ENCODE data around the gene FOXJ3. TPM values are rescaled to one million over a fixed set of nuclear protein-coding genes. Genes with fewer than 3 reads are reported as not detected.
"Not testable (repeated sequence)": the region's sequence is repeated elsewhere in the genome, so short reads cannot be mapped to it uniquely, and the experiment has no call there.

Gene FOXJ3
- total RNA-seq, 1 experiment from 2014 or later: 42.2 TPM

DNA sequence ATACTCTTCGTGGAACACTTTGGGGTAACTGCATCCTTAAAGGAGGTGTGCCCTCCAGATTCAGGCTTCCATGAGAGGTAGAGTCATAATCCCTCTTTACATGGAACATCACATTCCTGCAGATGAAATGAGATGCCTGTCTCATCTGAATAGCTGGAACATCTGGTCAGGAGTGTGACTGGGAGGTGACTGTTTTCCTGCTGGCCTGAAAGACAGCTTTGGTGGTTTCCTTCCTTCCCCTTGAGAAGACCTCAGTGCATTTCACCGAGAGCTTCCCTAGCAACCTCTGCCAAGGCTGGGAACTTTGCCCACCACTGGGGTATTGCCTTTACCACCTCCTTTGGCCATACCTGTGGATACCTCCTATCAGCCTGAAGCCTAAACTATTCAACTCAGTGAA lies 123.8 kb downstream of the FOXJ3 start:
- Mint-ChIP-seq H3K4me1 (ENCODE audit: insufficient read depth, unreplicated experiment) (peaks cover 21% of the 10 kb centered on the region), H3K4me3 (ENCODE audit: unreplicated experiment) (no peak overlapping the region), H3K9me3 (ENCODE audit: unreplicated experiment) (peaks cover 8% of the 10 kb centered on the region), H3K27ac (ENCODE audit: low read depth, unreplicated experiment) (peak overlapping the region; percentile 31), H3K36me3 (ENCODE audit: insufficient read depth, unreplicated experiment) (peaks cover 6% of the 10 kb centered on the region), H3K27me3 (ENCODE audit: insufficient read depth, unreplicated experiment) (no peaks in the 10 kb centered on the region)
- TF ChIP-seq, protein P1, sequence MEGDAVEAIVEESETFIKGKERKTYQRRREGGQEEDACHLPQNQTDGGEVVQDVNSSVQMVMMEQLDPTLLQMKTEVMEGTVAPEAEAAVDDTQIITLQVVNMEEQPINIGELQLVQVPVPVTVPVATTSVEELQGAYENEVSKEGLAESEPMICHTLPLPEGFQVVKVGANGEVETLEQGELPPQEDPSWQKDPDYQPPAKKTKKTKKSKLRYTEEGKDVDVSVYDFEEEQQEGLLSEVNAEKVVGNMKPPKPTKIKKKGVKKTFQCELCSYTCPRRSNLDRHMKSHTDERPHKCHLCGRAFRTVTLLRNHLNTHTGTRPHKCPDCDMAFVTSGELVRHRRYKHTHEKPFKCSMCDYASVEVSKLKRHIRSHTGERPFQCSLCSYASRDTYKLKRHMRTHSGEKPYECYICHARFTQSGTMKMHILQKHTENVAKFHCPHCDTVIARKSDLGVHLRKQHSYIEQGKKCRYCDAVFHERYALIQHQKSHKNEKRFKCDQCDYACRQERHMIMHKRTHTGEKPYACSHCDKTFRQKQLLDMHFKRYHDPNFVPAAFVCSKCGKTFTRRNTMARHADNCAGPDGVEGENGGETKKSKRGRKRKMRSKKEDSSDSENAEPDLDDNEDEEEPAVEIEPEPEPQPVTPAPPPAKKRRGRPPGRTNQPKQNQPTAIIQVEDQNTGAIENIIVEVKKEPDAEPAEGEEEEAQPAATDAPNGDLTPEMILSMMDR (IDR thresholded peaks at IDR 0.05; ENCODE audit: unreplicated experiment): no peak
- no TSS peak for BruUV-seq (replicated peaks)
- DNase-seq (ENCODE audit: unreplicated experiment): no peak
- intact Hi-C loops (cut with micrococcal nuclease): loop anchor here (5.0 kb wide), 1 partner anchor 71 kb away; no protein-coding TSS in a partner anchor
- POLR2A ChIA-PET: interaction anchor here (0.5 to 1.4 kb wide), 5 partner anchors 9 to 18 kb away, joined by 3 to 5 read pairs (median 3); no protein-coding TSS in a partner anchor
- CTCF ChIA-PET: interaction anchor here (0.6 to 3.2 kb wide), 4 partner anchors 28 to 326 kb away, joined by 3 to 16 read pairs (median 4); no protein-coding TSS in a partner anchor

GRCh38 chr1:42210421-42211133 lies 124.5 kb downstream of the FOXJ3 start:
- Mint-ChIP-seq H3K27me3 (ENCODE audit: insufficient read depth, unreplicated experiment) (no peaks in the 10 kb centered on the region), H3K9me3 (ENCODE audit: unreplicated experiment) (peaks cover 8% of the 10 kb centered on the region), H3K4me3 (ENCODE audit: unreplicated experiment) (no peak overlapping the region), H3K4me1 (ENCODE audit: insufficient read depth, unreplicated experiment) (peaks cover 21% of the 10 kb centered on the region), H3K27ac (ENCODE audit: low read depth, unreplicated experiment) (no peak overlapping the region), H3K36me3 (ENCODE audit: insufficient read depth, unreplicated experiment) (peaks cover 6% of the 10 kb centered on the region)
- intact Hi-C loops (cut with micrococcal nuclease): loop anchor here (5.0 kb wide), 1 partner anchor 72 kb away; no protein-coding TSS in a partner anchor
- ChIA-PET CTCF (interaction anchor here (0.6 to 3.2 kb wide), 3 partner anchors 33 to 327 kb away, joined by 3 to 16 read pairs (median 4); no protein-coding TSS in a partner anchor), POLR2A (interaction anchor here (0.5 to 1.2 kb wide), 6 partner anchors 9 to 253 kb away, joined by 3 to 4 read pairs (median 3); no protein-coding TSS in a partner anchor)
- no peak for DNase-seq (ENCODE audit: unreplicated experiment)
- TF ChIP-seq, protein P1 (IDR thresholded peaks at IDR 0.05; ENCODE audit: unreplicated experiment): no peak
- no TSS peak for BruUV-seq (replicated peaks)

DNA sequence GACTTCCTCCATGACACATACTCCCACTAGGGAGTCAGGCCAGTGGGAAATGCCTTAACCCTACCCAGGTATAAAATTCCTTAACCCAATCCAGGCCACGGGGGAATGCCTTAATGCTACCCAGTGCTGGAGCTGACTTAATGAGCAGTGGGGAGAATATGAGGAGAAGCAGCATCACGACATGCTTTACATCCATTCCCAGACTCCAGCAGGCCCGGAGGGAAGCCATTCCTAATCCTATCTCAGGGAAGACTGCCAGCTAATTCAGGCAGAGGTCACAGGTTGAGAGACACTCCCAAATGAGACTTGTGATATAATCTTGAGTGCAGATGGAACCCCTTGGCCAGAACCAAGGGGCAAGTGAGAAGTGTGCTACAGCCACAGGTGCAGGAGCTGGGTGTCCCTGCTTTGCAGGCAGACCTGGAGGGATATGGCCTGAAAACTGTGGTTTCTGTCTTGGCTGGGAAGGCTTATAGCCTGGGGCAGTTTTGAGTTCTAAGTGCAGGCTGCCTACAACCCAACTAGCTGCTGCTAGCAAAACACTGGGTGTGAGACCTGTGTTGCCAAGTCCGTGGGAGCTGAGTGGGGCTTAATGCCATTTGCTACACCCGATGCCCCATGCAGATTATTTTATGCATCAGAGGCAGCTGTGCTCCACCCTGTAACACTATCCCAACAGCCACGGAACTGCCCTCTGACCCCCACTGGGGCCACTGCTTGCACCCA lies 125.3 kb downstream of the FOXJ3 start:
- ChIA-PET CTCF (interaction anchor here (0.7 to 3.2 kb wide), 3 partner anchors 32 to 52 kb away, joined by 3 to 16 read pairs (median 4); no protein-coding TSS in a partner anchor), POLR2A (interaction anchor here (0.6 to 1.2 kb wide), 3 partner anchors 9 to 111 kb away, joined by 3 to 4 read pairs (median 3); no protein-coding TSS in a partner anchor)
- Mint-ChIP-seq H3K9me3 (ENCODE audit: unreplicated experiment) (peaks cover 8% of the 10 kb centered on the region), H3K4me3 (ENCODE audit: unreplicated experiment) (no peak overlapping the region), H3K4me1 (ENCODE audit: insufficient read depth, unreplicated experiment) (peaks cover 22% of the 10 kb centered on the region), H3K36me3 (ENCODE audit: insufficient read depth, unreplicated experiment) (peaks cover 8% of the 10 kb centered on the region), H3K27ac (ENCODE audit: low read depth, unreplicated experiment) (no peak overlapping the region), H3K27me3 (ENCODE audit: insufficient read depth, unreplicated experiment) (no peaks in the 10 kb centered on the region)
- BruUV-seq (replicated peaks): no TSS peak
- intact Hi-C loops (cut with micrococcal nuclease): loop anchor here (5.0 kb wide), 1 partner anchor 73 kb away; no protein-coding TSS in a partner anchor
- TF ChIP-seq, protein P1 (IDR thresholded peaks at IDR 0.05; ENCODE audit: unreplicated experiment): no peak
- DNase-seq (ENCODE audit: unreplicated experiment): peak; percentile 38

DNA sequence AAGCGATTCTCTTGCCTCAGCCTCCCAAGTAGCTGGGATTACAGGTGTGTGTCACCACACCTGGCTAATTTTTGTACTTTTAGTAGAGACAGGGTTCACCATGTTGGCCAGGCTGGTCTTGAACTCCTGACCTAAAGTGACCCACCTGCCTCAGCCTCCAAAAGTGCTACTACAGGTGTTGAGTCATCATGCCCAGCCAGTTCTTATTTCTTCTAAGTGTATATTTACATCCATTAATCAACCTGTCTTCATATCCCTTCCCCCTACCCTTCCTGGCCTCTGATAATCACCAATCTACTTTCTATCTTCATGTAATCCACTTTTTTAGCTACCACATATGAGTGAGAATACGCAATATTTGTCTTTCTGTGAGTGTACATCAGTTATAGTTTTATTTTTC lies 128.1 kb downstream of the FOXJ3 start:
- POLR2A ChIA-PET: interaction anchor here (0.6 to 1.8 kb wide), 4 partner anchors 8 to 256 kb away, joined by 3 to 4 read pairs (median 3); partner anchors contain the start of gene CCDC30
- H3K4me3 Mint-ChIP-seq (ENCODE audit: unreplicated experiment); intact Hi-C loops (cut with micrococcal nuclease); CTCF ChIA-PET; BruUV-seq (replicated peaks); H3K27me3 Mint-ChIP-seq (ENCODE audit: insufficient read depth, unreplicated experiment); DNase-seq (ENCODE audit: unreplicated experiment); H3K27ac Mint-ChIP-seq (ENCODE audit: low read depth, unreplicated experiment); H3K36me3 Mint-ChIP-seq (ENCODE audit: insufficient read depth, unreplicated experiment); H3K9me3 Mint-ChIP-seq (ENCODE audit: unreplicated experiment): not testable (repeated sequence)
- H3K4me1 Mint-ChIP-seq (ENCODE audit: insufficient read depth, unreplicated experiment): peaks cover 18% of the 10 kb centered on the region
